ENCODE results near the gene WDR76.

Gene WDR76

GRCh38 chr15:43826508-43827341 lies at the start of gene WDR76:
TSS of gene WDR76 (plus strand) at chr15:43827002. CDS start at chr15:43827033, 31 bp downstream.
- H3K4me3 ChIP-seq (ENCODE audit: low read depth in 1 of 2, low read length in 2 of 2) = peak within 1 kb of the TSS; percentile 39 to 84
- H3K4me1 ChIP-seq (ENCODE audit: insufficient read depth, low read length) = peaks cover 22% of the 10 kb centered on the region
- H3K9me3 ChIP-seq (ENCODE audit: low read length) = no peaks in the 10 kb centered on the region
- H3K27ac ChIP-seq (ENCODE audit: low read depth, low read length) = peak within 1 kb of the TSS; percentile 55
- no peaks in the 10 kb centered on the region for H3K27me3 ChIP-seq (ENCODE audit: control insufficient read depth in 1 of 2, insufficient read depth in 2 of 2, low read length in 2 of 2)
- peak within 1 kb of the TSS; percentile 49 for H3K9ac ChIP-seq (ENCODE audit: low read length)
- no peaks in the 10 kb centered on the region for H3K36me3 ChIP-seq (ENCODE audit: insufficient read depth, low read length)

- Histone ChIP-seq H3K27ac (ENCODE audit: low read depth, low read length) (peak overlapping the region; percentile 81), H3K9me3 (ENCODE audit: low read length) (no peaks in the 10 kb centered on the region)
Observed at GRCh38 chr15:43777267-43777914, 49.4 kb upstream of the WDR76 start.

GRCh38 chr15:43779016-43779415 lies 47.8 kb upstream of the WDR76 start:
- Histone ChIP-seq H3K4me3 (ENCODE audit: low read depth in 1 of 2, low read length in 2 of 2) (no peak overlapping the region), H3K27me3 (ENCODE audit: control insufficient read depth in 1 of 2, insufficient read depth in 2 of 2, low read length in 2 of 2) (no peaks in the 10 kb centered on the region)

More at GRCh38 chr15:43777267-43777914, 49.4 kb upstream of the WDR76 start:
- Histone ChIP-seq H3K4me1 (ENCODE audit: insufficient read depth, low read length) (peaks cover 7% of the 10 kb centered on the region), H3K9ac (ENCODE audit: low read length) (peak overlapping the region; percentile 67), H3K4me3 (ENCODE audit: low read depth in 1 of 2, low read length in 2 of 2) (peak overlapping the region; percentile 60 to 69), H3K36me3 (ENCODE audit: insufficient read depth, low read length) (peaks cover 8% of the 10 kb centered on the region), H3K27me3 (ENCODE audit: control insufficient read depth in 1 of 2, insufficient read depth in 2 of 2, low read length in 2 of 2) (no peaks in the 10 kb centered on the region)

GRCh38 chr15:43789409-43789808 lies 37.4 kb upstream of the WDR76 start:
- Histone ChIP-seq H3K27me3 (ENCODE audit: control insufficient read depth in 1 of 2, insufficient read depth in 2 of 2, low read length in 2 of 2) (no peaks in the 10 kb centered on the region), H3K4me3 (ENCODE audit: low read depth in 1 of 2, low read length in 2 of 2) (no peak overlapping the region), H3K9ac (ENCODE audit: low read length) (no peak overlapping the region), H3K4me1 (ENCODE audit: insufficient read depth, low read length) (peaks cover 14% of the 10 kb centered on the region), H3K9me3 (ENCODE audit: low read length) (no peaks in the 10 kb centered on the region), H3K27ac (ENCODE audit: low read depth, low read length) (no peak overlapping the region), H3K36me3 (ENCODE audit: insufficient read depth, low read length) (peaks cover 14% of the 10 kb centered on the region)

More at GRCh38 chr15:43779016-43779415, 47.8 kb upstream of the WDR76 start:
- Histone ChIP-seq H3K9ac (ENCODE audit: low read length) (no peak overlapping the region), H3K4me1 (ENCODE audit: insufficient read depth, low read length) (peaks cover 7% of the 10 kb centered on the region), H3K36me3 (ENCODE audit: insufficient read depth, low read length) (no peaks in the 10 kb centered on the region), H3K27ac (ENCODE audit: low read depth, low read length) (no peak overlapping the region), H3K9me3 (ENCODE audit: low read length) (no peaks in the 10 kb centered on the region)

GRCh38 chr15:43791993-43792760 lies 34.6 kb upstream of the WDR76 start, which contains the start of gene SERF2:
TSS of gene SERF2 (plus strand) at chr15:43792320. CDS start at chr15:43792377, 57 bp downstream.
- H3K9ac ChIP-seq (ENCODE audit: low read length) = peak within 1 kb of the TSS; percentile 96
- H3K4me3 ChIP-seq (ENCODE audit: low read depth in 1 of 2, low read length in 2 of 2) = peak within 1 kb of the TSS; percentile 97 to 100
- H3K4me1 ChIP-seq (ENCODE audit: insufficient read depth, low read length) = peaks cover 31% of the 10 kb centered on the region

GRCh38 chr15:43792761-43793476 lies 33.9 kb upstream of the WDR76 start:
- Histone ChIP-seq H3K27ac (ENCODE audit: low read depth, low read length) (peak overlapping the region; percentile 100), H3K9me3 (ENCODE audit: low read length) (no peaks in the 10 kb centered on the region), H3K27me3 (ENCODE audit: control insufficient read depth in 1 of 2, insufficient read depth in 2 of 2, low read length in 2 of 2) (no peaks in the 10 kb centered on the region), H3K4me1 (ENCODE audit: insufficient read depth, low read length) (peaks cover 31% of the 10 kb centered on the region), H3K9ac (ENCODE audit: low read length) (peak overlapping the region; percentile 96), H3K4me3 (ENCODE audit: low read depth in 1 of 2, low read length in 2 of 2) (peak overlapping the region; percentile 97 to 100), H3K36me3 (ENCODE audit: insufficient read depth, low read length) (peaks cover 42% of the 10 kb centered on the region)

More at GRCh38 chr15:43791993-43792760, 34.6 kb upstream of the WDR76 start, which contains the start of gene SERF2:
- no peaks in the 10 kb centered on the region for H3K9me3 ChIP-seq (ENCODE audit: low read length)
- H3K36me3 ChIP-seq (ENCODE audit: insufficient read depth, low read length) = peaks cover 41% of the 10 kb centered on the region
- H3K27me3 ChIP-seq (ENCODE audit: control insufficient read depth in 1 of 2, insufficient read depth in 2 of 2, low read length in 2 of 2) = no peaks in the 10 kb centered on the region
- H3K27ac ChIP-seq (ENCODE audit: low read depth, low read length) = peak within 1 kb of the TSS; percentile 100

GRCh38 chr15:43793647-43794046 lies 33.2 kb upstream of the WDR76 start:
- Histone ChIP-seq H3K9ac (ENCODE audit: low read length) (peak overlapping the region; percentile 96), H3K27me3 (ENCODE audit: control insufficient read depth in 1 of 2, insufficient read depth in 2 of 2, low read length in 2 of 2) (no peaks in the 10 kb centered on the region), H3K27ac (ENCODE audit: low read depth, low read length) (peak overlapping the region; percentile 100), H3K4me3 (ENCODE audit: low read depth in 1 of 2, low read length in 2 of 2) (peak overlapping the region; percentile 97 to 100), H3K36me3 (ENCODE audit: insufficient read depth, low read length) (peaks cover 44% of the 10 kb centered on the region), H3K9me3 (ENCODE audit: low read length) (no peaks in the 10 kb centered on the region), H3K4me1 (ENCODE audit: insufficient read depth, low read length) (peaks cover 31% of the 10 kb centered on the region)

- Histone ChIP-seq H3K4me1 (ENCODE audit: insufficient read depth, low read length) (peaks cover 31% of the 10 kb centered on the region), H3K36me3 (ENCODE audit: insufficient read depth, low read length) (peaks cover 52% of the 10 kb centered on the region), H3K4me3 (ENCODE audit: low read depth in 1 of 2, low read length in 2 of 2) (peak overlapping the region in 1 of 2 donors; percentile 3), H3K27me3 (ENCODE audit: control insufficient read depth in 1 of 2, insufficient read depth in 2 of 2, low read length in 2 of 2) (no peaks in the 10 kb centered on the region), H3K9ac (ENCODE audit: low read length) (no peak overlapping the region), H3K27ac (ENCODE audit: low read depth, low read length) (no peak overlapping the region), H3K9me3 (ENCODE audit: low read length) (no peaks in the 10 kb centered on the region)
Observed at GRCh38 chr15:43794269-43795037, 32.3 kb upstream of the WDR76 start.

- Histone ChIP-seq H3K36me3 (ENCODE audit: insufficient read depth, low read length) (peaks cover 55% of the 10 kb centered on the region), H3K9ac (ENCODE audit: low read length) (no peak overlapping the region), H3K4me3 (ENCODE audit: low read depth in 1 of 2, low read length in 2 of 2) (no peak overlapping the region), H3K27me3 (ENCODE audit: control insufficient read depth in 1 of 2, insufficient read depth in 2 of 2, low read length in 2 of 2) (no peaks in the 10 kb centered on the region), H3K9me3 (ENCODE audit: low read length) (no peaks in the 10 kb centered on the region), H3K27ac (ENCODE audit: low read depth, low read length) (no peak overlapping the region), H3K4me1 (ENCODE audit: insufficient read depth, low read length) (peaks cover 39% of the 10 kb centered on the region)
Observed at GRCh38 chr15:43795197-43795596, 31.6 kb upstream of the WDR76 start.

GRCh38 chr15:43795997-43796396 lies 30.8 kb upstream of the WDR76 start:
- Histone ChIP-seq H3K36me3 (ENCODE audit: insufficient read depth, low read length) (peaks cover 55% of the 10 kb centered on the region), H3K9me3 (ENCODE audit: low read length) (no peaks in the 10 kb centered on the region), H3K4me3 (ENCODE audit: low read depth in 1 of 2, low read length in 2 of 2) (no peak overlapping the region), H3K9ac (ENCODE audit: low read length) (no peak overlapping the region), H3K4me1 (ENCODE audit: insufficient read depth, low read length) (peaks cover 40% of the 10 kb centered on the region), H3K27me3 (ENCODE audit: control insufficient read depth in 1 of 2, insufficient read depth in 2 of 2, low read length in 2 of 2) (no peaks in the 10 kb centered on the region), H3K27ac (ENCODE audit: low read depth, low read length) (no peak overlapping the region)

Data from muscle layer of colon (tissue), 2 donors.